Measurements from ENCODE around the gene ZER1.
A peak's percentile ranks its signal among the peaks of the same experiment; 100 is the strongest.

The ZER1 gene

GRCh38 chr9:128685636-128686489 lies 85.9 kb downstream of the ZER1 start:
- Mint-ChIP-seq H3K27me3 (no peaks in the 10 kb centered on the region), H3K4me1 (peaks cover 56% of the 10 kb centered on the region), H3K36me3 (peaks cover 24% of the 10 kb centered on the region), H3K4me3 (peak overlapping the region; percentile 88), H3K9me3 (no peaks in the 10 kb centered on the region), H3K27ac (peak overlapping the region; percentile 86)
- ATAC-seq = no peak

- H3K27me3 Mint-ChIP-seq = no peaks in the 10 kb centered on the region
- H3K27ac Mint-ChIP-seq = peak overlapping the region; percentile 86
- peaks cover 50% of the 10 kb centered on the region for H3K4me1 Mint-ChIP-seq
- ATAC-seq = peak; percentile 76
- H3K4me3 Mint-ChIP-seq = peak overlapping the region; percentile 88
- H3K9me3 Mint-ChIP-seq = no peaks in the 10 kb centered on the region
- H3K36me3 Mint-ChIP-seq = peaks cover 17% of the 10 kb centered on the region
These were observed 87.2 kb downstream of the ZER1 start for GRCh38 chr9:128684325-128685199.

GRCh38 chr9:128684065-128684324 lies 87.7 kb downstream of the ZER1 start:
- H3K4me3 Mint-ChIP-seq = peak overlapping the region; percentile 88
- peaks cover 50% of the 10 kb centered on the region for H3K4me1 Mint-ChIP-seq
- H3K27ac Mint-ChIP-seq = peak overlapping the region; percentile 86
- peaks cover 17% of the 10 kb centered on the region for H3K36me3 Mint-ChIP-seq
- ATAC-seq = no peak
- no peaks in the 10 kb centered on the region for H3K27me3 Mint-ChIP-seq
- H3K9me3 Mint-ChIP-seq = no peaks in the 10 kb centered on the region

- ATAC-seq = peak; percentile 80
- H3K4me1 Mint-ChIP-seq = peaks cover 49% of the 10 kb centered on the region
- no peaks in the 10 kb centered on the region for H3K9me3 Mint-ChIP-seq
- H3K36me3 Mint-ChIP-seq = peaks cover 17% of the 10 kb centered on the region
- H3K27me3 Mint-ChIP-seq = no peaks in the 10 kb centered on the region
- H3K27ac Mint-ChIP-seq = peak overlapping the region; percentile 86
- H3K4me3 Mint-ChIP-seq = peak overlapping the region; percentile 88
These were observed 88.2 kb downstream of the ZER1 start for GRCh38 chr9:128683340-128684064.

All from stimulated activated memory B cell treated with anti-CD40 and anti-IgM and Interleukin-4, amounts not matched to agents 10 μg/mL and 1 μg/mL and 100 μg/mL, for 72 hours (primary cell).